Gastrocnemius medialis (tissue), 4 donors: ENCODE results near the gene ATP6V1E1. TPM values are rescaled to one million over a fixed set of nuclear protein-coding genes. Genes with fewer than 3 reads are reported as not detected.
"Not testable (repeated sequence)": the region's sequence is repeated elsewhere in the genome, so short reads cannot be mapped to it uniquely, and the experiment has no call there.

Experiments
- ATAC-seq, 2 donors: fragments of 150-250 bp; one replicate each; pipeline ENCODE4 v1.9.1; 2016
- DNase-seq, 2 donors: peaks; one replicate each; pipeline ENCODE4 v3.0.0-alpha.2; 2019
- H3K27ac ChIP-seq, 4 donors: fragments of 200-600 bp; sonication (generic); 1 replicate in 1 of 4; 2 replicates in 3 of 4; pipeline ENCODE4 v1.5.1; 2016 to 2018; ENCODE audit warnings: mild to moderate bottlenecking in 2 of 4, moderate library complexity in 1 of 4
- H3K27me3 ChIP-seq, 3 donors: fragments of 200-600 bp; sonication (generic) in 2 of 3; 1 replicate in 1 of 3; 2 replicates in 2 of 3; pipeline versions ENCODE4 v1.5.1 to v1.6.0; 2016 to 2019; ENCODE audit warnings: mild to moderate bottlenecking in 1 of 3, moderate library complexity in 1 of 3
- H3K36me3 ChIP-seq, 2 donors: fragments of 200-600 bp; sonication (generic) in 1 of 2; one replicate each; pipeline ENCODE4 v1.5.1; 2017 to 2018
- H3K4me1 ChIP-seq, 2 donors: fragments of 200-600 bp; sonication (generic) in 1 of 2; one replicate each; pipeline ENCODE4 v1.5.1; 2016 to 2017; ENCODE audit warnings: mild to moderate bottlenecking in 2 of 2
- H3K4me3 ChIP-seq, 4 donors: fragments of 200-600 bp; sonication (generic) in 3 of 4; 1 replicate in 1 of 4; 2 replicates in 3 of 4; pipeline ENCODE4 v1.5.1; 2016 to 2019; ENCODE audit warnings: mild to moderate bottlenecking in 2 of 4
- H3K9me3 ChIP-seq, 3 donors: fragments of 200-600 bp; sonication (generic) in 2 of 3; 1 replicate in 1 of 3; 2 replicates in 2 of 3; pipeline ENCODE4 v1.5.1; 2016 to 2019
- CTCF ChIP-seq, 5 experiments: fragments of 450-650 bp in 3 of 5; fragments of 200-600 bp in 2 of 5; sonication (generic) in 2 of 5; IDR thresholded peaks in 4 of 5; conservative IDR thresholded peaks in 1 of 5; 1 replicate in 4 of 5; 2 replicates in 1 of 5; pipeline ENCODE4 v1.5.1; 2016 to 2019; ENCODE audit warnings: antibody characterized with exemption in 5 of 5, mild to moderate bottlenecking in 3 of 5, moderate library complexity in 3 of 5
- POLR2A ChIP-seq, 2 donors: fragments of 450-650 bp; IDR thresholded peaks; one replicate each; pipeline ENCODE4 v1.6.1; 2017; ENCODE audit warnings: antibody characterized with exemption in 2 of 2, mild to moderate bottlenecking in 2 of 2, moderate library complexity in 2 of 2
- in situ Hi-C, 4 donors: fragments of 200-750 bp; cut with MboI; loops; one replicate each; pipeline versions ENCODE4 v1.15.0 to v1.8.0; 2017; ENCODE audit warnings: low sequenced_read_pairs in 4 of 4
- intact Hi-C: fragments of 100-400 bp; cut with DNase I; formaldehyde crosslinking; loops from one replicate; pipeline ENCODE4 v1.15.1; 2023; ENCODE audit warnings: low total_unique reads
- total RNA-seq, 4 donors: library from RNA; depleted of rRNA; stranded (reverse); fragments of >200 nt; gene quantifications; one replicate each; pipeline versions ENCODE4 v1.1.0 to v1.2.3, GENCODE V29; 2016

ATP6V1E1 gene
- total RNA-seq, 4 donors from 2014 or later = 243 to 279 (median 250) TPM

- no peak for DNase-seq
- peak in 1 of 2 donors; percentile 2 for ATAC-seq
- in situ Hi-C loops (loop anchor here in 2 of 4 donors (10.0 to 25.0 kb wide), 2 partner anchors 63 to 475 kb away; partner anchors contain the start of gene HDHD5 (in 1 of the 2)), intact Hi-C loops (loop anchor here (2.0 to 10.0 kb wide), 6 partner anchors 35 to 563 kb away; partner anchors contain the start of gene SLC25A18)
- peaks cover 19 to 21% of the 10 kb centered on the region in 2 donors for H3K4me1 ChIP-seq
- TF ChIP-seq CTCF (IDR thresholded peaks at IDR 0.05 in 4 of 5, conservative IDR thresholded peaks at IDR 0.05 in 1 of 5) (no peak), POLR2A (IDR thresholded peaks at IDR 0.05) (no peak)
- no peaks in the 10 kb centered on the region for H3K36me3 ChIP-seq
- no peaks in the 10 kb centered on the region for H3K27me3 ChIP-seq
- H3K4me3 ChIP-seq = peak overlapping the region; percentile 66 to 95 (median 83)
- peak overlapping the region; percentile 92 to 100 (median 98) for H3K27ac ChIP-seq
- H3K9me3 ChIP-seq = no peaks in the 10 kb centered on the region
Measured at GRCh38 chr22:17637490-17638181, 9.1 kb upstream of the ATP6V1E1 start.

- H3K9me3 ChIP-seq, H3K4me3 ChIP-seq, DNase-seq, H3K36me3 ChIP-seq, ATAC-seq, H3K27me3 ChIP-seq: not testable (repeated sequence)
- peak overlapping the region; percentile 92 to 100 (median 98) for H3K27ac ChIP-seq
- peaks cover 19 to 21% of the 10 kb centered on the region in 2 donors for H3K4me1 ChIP-seq
- in situ Hi-C loops (loop anchor here in 2 of 4 donors (10.0 to 25.0 kb wide), 2 partner anchors 62 to 475 kb away; partner anchors contain the start of gene HDHD5 (in 1 of the 2)), intact Hi-C loops (loop anchor here (5.0 to 10.0 kb wide), 2 partner anchors 90 to 562 kb away; no protein-coding TSS in a partner anchor)
Measured at GRCh38 chr22:17636850-17637249, 8.3 kb upstream of the ATP6V1E1 start.

GRCh38 chr22:17634696-17635095 is 6.1 kb upstream of the ATP6V1E1 start:
- ATAC-seq (no peak), DNase-seq (no peak)
- Histone ChIP-seq H3K4me3 (no peak overlapping the region), H3K9me3 (no peaks in the 10 kb centered on the region), H3K4me1 (peaks cover 8 to 12% of the 10 kb centered on the region in 2 donors), H3K27me3 (no peaks in the 10 kb centered on the region), H3K27ac (peak overlapping the region in 1 of 4 donors; percentile 53), H3K36me3 (no peaks in the 10 kb centered on the region)
- intact Hi-C loops = loop anchor here (5.0 to 10.0 kb wide), 2 partner anchors 93 to 560 kb away; no protein-coding TSS in a partner anchor
- no peak for TF ChIP-seq CTCF (IDR thresholded peaks at IDR 0.05 in 4 of 5, conservative IDR thresholded peaks at IDR 0.05 in 1 of 5)
- no peak for TF ChIP-seq POLR2A (IDR thresholded peaks at IDR 0.05)
- in situ Hi-C loops = loop anchor here in 2 of 4 donors (10.0 to 25.0 kb wide), 2 partner anchors 60 to 472 kb away; partner anchors contain the start of gene HDHD5 (in 1 of the 2)

GRCh38 chr22:17633998-17634323 is 5.4 kb upstream of the ATP6V1E1 start:
- no peak overlapping the region for H3K4me3 ChIP-seq
- H3K9me3 ChIP-seq = no peaks in the 10 kb centered on the region
- no peaks in the 10 kb centered on the region for H3K27me3 ChIP-seq
- no peaks in the 10 kb centered on the region for H3K36me3 ChIP-seq
- intact Hi-C loops (loop anchor here (10.0 kb wide), 1 partner anchor 559 kb away; no protein-coding TSS in a partner anchor), in situ Hi-C loops (loop anchor here in 2 of 4 donors (10.0 to 25.0 kb wide), 2 partner anchors 59 to 472 kb away; partner anchors contain the start of gene HDHD5 (in 1 of the 2))
- peak overlapping the region in 3 of 4 donors; percentile 43 to 69 (median 53) for H3K27ac ChIP-seq
- ATAC-seq (no peak), DNase-seq (no peak)
- TF ChIP-seq POLR2A (IDR thresholded peaks at IDR 0.05) = no peak
- no peak for TF ChIP-seq CTCF (IDR thresholded peaks at IDR 0.05 in 4 of 5, conservative IDR thresholded peaks at IDR 0.05 in 1 of 5)
- H3K4me1 ChIP-seq = peaks cover 11 to 14% of the 10 kb centered on the region in 2 donors
